HUES6 (cell line): ENCODE results near the gene RRP1B.
A peak's percentile ranks its signal among the peaks of the same experiment; 100 is the strongest.

Experiments used
- H3K27ac ChIP-seq: 2 replicates; pipeline ENCODE4 v1.7.0; 2013; ENCODE audit warnings: low read depth, mild to moderate bottlenecking, low read length, inconsistent platforms
- H3K27me3 ChIP-seq: 2 replicates; pipeline ENCODE4 v1.6.1; 2013; ENCODE audit warnings: low read length; ENCODE audit not compliant: control insufficient read depth, insufficient read depth
- H3K36me3 ChIP-seq: 2 replicates; pipeline ENCODE4 v1.6.1; 2013; ENCODE audit warnings: low read length; ENCODE audit not compliant: control insufficient read depth, insufficient read depth
- H3K4me1 ChIP-seq: 2 replicates; pipeline ENCODE4 v1.6.1; 2013; ENCODE audit warnings: low read length; ENCODE audit not compliant: control insufficient read depth, insufficient read depth
- H3K4me3 ChIP-seq: 2 replicates; pipeline ENCODE4 v1.5.1; 2013; ENCODE audit warnings: low read depth, low read length
- H3K9ac ChIP-seq: one replicate; pipeline ENCODE4 v1.6.1; 2013; ENCODE audit warnings: mild to moderate bottlenecking, low read length
- H3K9me3 ChIP-seq: 2 replicates; pipeline ENCODE4 v1.6.1; 2013; ENCODE audit warnings: low read depth, low read length; ENCODE audit not compliant: control insufficient read depth, insufficient read depth

Gene RRP1B

GRCh38 chr21:43657355-43658087 is 1.8 kb upstream of the RRP1B start:
- Histone ChIP-seq H3K4me3 (no peak overlapping the region), H3K9ac (no peak overlapping the region), H3K27me3 (no peaks in the 10 kb centered on the region), H3K27ac (no peak overlapping the region), H3K4me1 (0 out of 2 replicates have a peak, but pooled peaks cover 9% of the 10 kb centered on the region), H3K9me3 (no peaks in the 10 kb centered on the region), H3K36me3 (peaks cover 14% of the 10 kb centered on the region)

GRCh38 chr21:43658088-43658741 is 1.1 kb upstream of the RRP1B start:
- H3K27me3 ChIP-seq, result no peaks in the 10 kb centered on the region
- H3K4me3 ChIP-seq, result no peak overlapping the region
- no peaks in the 10 kb centered on the region for H3K9me3 ChIP-seq
- no peak overlapping the region for H3K27ac ChIP-seq
- 0 out of 2 replicates have a peak, but pooled peaks cover 9% of the 10 kb centered on the region for H3K4me1 ChIP-seq
- peaks cover 21% of the 10 kb centered on the region for H3K36me3 ChIP-seq
- no peak overlapping the region for H3K9ac ChIP-seq

- H3K4me3 ChIP-seq, result peak overlapping the region; percentile 96; the same call in 1 of the 2 replicates
- no peaks in the 10 kb centered on the region for H3K9me3 ChIP-seq
- no peak overlapping the region for H3K27ac ChIP-seq
- H3K27me3 ChIP-seq, result no peaks in the 10 kb centered on the region
- 0 out of 2 replicates have a peak, but pooled peaks cover 9% of the 10 kb centered on the region for H3K4me1 ChIP-seq
- H3K9ac ChIP-seq, result peak overlapping the region; percentile 96
- H3K36me3 ChIP-seq, result peaks cover 25% of the 10 kb centered on the region
Observed at GRCh38 chr21:43658769-43659135, 608 bp upstream of the RRP1B start.

GRCh38 chr21:43662286-43662685 is 2.9 kb downstream of the RRP1B start:
- Histone ChIP-seq H3K36me3 (peaks cover 55% of the 10 kb centered on the region), H3K4me1 (0 out of 2 replicates have a peak, but pooled peaks cover 9% of the 10 kb centered on the region), H3K27me3 (no peaks in the 10 kb centered on the region), H3K9ac (no peak overlapping the region), H3K27ac (no peak overlapping the region), H3K4me3 (no peak overlapping the region), H3K9me3 (no peaks in the 10 kb centered on the region)

GRCh38 chr21:43663033-43663432 is 3.7 kb downstream of the RRP1B start:
- Histone ChIP-seq H3K4me1 (0 out of 2 replicates have a peak, but pooled peaks cover 9% of the 10 kb centered on the region), H3K9ac (no peak overlapping the region), H3K4me3 (no peak overlapping the region), H3K27me3 (no peaks in the 10 kb centered on the region), H3K27ac (no peak overlapping the region), H3K9me3 (no peaks in the 10 kb centered on the region), H3K36me3 (peaks cover 55% of the 10 kb centered on the region)

- Histone ChIP-seq H3K36me3 (peaks cover 64% of the 10 kb centered on the region), H3K27ac (no peak overlapping the region), H3K4me1 (0 out of 2 replicates have a peak, but pooled peaks cover 9% of the 10 kb centered on the region), H3K4me3 (no peak overlapping the region), H3K9ac (no peak overlapping the region), H3K9me3 (no peaks in the 10 kb centered on the region), H3K27me3 (no peaks in the 10 kb centered on the region)
Observed at GRCh38 chr21:43664358-43664757, 5.0 kb downstream of the RRP1B start.

- H3K36me3 ChIP-seq, result peaks cover 78% of the 10 kb centered on the region
- no peak overlapping the region for H3K4me3 ChIP-seq
- no peaks in the 10 kb centered on the region for H3K9me3 ChIP-seq
- no peak overlapping the region for H3K9ac ChIP-seq
- H3K27ac ChIP-seq, result no peak overlapping the region
- H3K4me1 ChIP-seq, result 0 out of 2 replicates have a peak, but pooled peaks cover 4% of the 10 kb centered on the region
- no peaks in the 10 kb centered on the region for H3K27me3 ChIP-seq
Observed at GRCh38 chr21:43665879-43666278, 6.5 kb downstream of the RRP1B start.

GRCh38 chr21:43667191-43667904 is 8.0 kb downstream of the RRP1B start:
- Histone ChIP-seq H3K36me3 (peaks cover 81% of the 10 kb centered on the region), H3K4me3 (no peak overlapping the region), H3K27me3 (no peaks in the 10 kb centered on the region), H3K9ac (no peak overlapping the region), H3K9me3 (no peaks in the 10 kb centered on the region), H3K4me1 (no peaks in the 10 kb centered on the region), H3K27ac (no peak overlapping the region)

GRCh38 chr21:43669828-43670605 is 10.7 kb downstream of the RRP1B start:
- peaks cover 74% of the 10 kb centered on the region for H3K36me3 ChIP-seq
- no peak overlapping the region for H3K9ac ChIP-seq
- no peaks in the 10 kb centered on the region for H3K9me3 ChIP-seq
- H3K4me1 ChIP-seq, result peaks cover 8% of the 10 kb centered on the region; the same call in 1 of the 2 replicates
- no peak overlapping the region for H3K27ac ChIP-seq
- H3K4me3 ChIP-seq, result no peak overlapping the region
- no peaks in the 10 kb centered on the region for H3K27me3 ChIP-seq

GRCh38 chr21:43675871-43676270 is 16.5 kb downstream of the RRP1B start:
- Histone ChIP-seq H3K27ac (no peak overlapping the region), H3K4me1 (peaks cover 8% of the 10 kb centered on the region; the same call in 1 of the 2 replicates), H3K9me3 (no peaks in the 10 kb centered on the region), H3K27me3 (no peaks in the 10 kb centered on the region), H3K4me3 (no peak overlapping the region), H3K36me3 (peaks cover 86% of the 10 kb centered on the region), H3K9ac (no peak overlapping the region)
